ENCODE measurements around the gene MECP2. TPM values are rescaled to one million over a fixed set of nuclear protein-coding genes. Genes with fewer than 3 reads are reported as not detected.

MECP2 gene
- total RNA-seq, 3 donors from 2014 or later: 56.3 to 58.3 (median 57.8) TPM

DNA sequence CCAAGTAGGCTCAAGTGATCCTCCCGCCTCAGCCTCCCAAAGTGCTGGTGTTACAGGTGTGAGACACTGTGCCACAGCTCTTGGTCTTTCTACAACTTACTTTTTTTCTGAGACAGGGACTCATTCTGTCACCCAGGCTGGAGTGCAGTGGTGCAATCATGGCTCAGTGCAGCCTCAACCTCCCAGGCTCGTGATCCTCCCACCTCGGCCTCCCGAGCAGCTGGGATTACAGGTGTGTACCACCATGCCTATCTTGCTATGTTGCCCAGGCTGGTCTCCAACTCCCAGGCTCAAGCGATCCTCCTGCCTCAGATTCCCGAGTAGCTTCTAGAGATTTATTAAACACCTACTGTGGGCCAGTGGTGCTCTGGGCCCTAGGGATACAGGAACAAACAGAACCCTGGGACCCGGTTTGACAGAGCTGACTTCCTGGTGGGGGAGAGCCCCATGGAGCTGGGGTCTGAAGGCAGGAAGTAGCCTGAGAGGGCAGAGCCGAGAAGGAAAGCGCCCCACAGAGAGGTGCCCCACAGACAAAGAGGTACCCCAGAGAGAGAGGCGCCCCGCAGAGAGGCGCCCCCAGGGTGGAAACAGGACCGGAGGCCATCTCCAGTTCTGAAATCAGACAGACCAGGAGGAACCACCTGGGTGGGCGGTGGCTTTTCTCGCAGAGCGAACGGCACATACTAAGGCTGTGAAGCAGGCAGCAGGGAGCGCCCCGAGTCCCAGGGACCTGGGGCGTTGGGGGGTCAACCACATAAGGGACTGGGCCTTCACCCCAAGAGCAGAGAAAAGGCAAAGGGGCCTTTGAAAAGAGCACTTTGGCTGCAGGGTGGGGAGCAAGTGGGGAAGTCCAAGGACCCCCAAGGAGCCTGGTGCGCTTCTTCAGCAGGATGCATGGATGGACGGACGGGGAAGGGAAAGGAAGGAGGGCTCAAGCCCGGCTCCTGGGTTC lies 82.8 kb downstream of the MECP2 start:
- Histone ChIP-seq H3K9me3 (no peaks in the 10 kb centered on the region), H3K27me3 (peaks cover 4 to 59% of the 10 kb centered on the region in 2 donors), H3K4me3 (no peak overlapping the region), H3K36me3 (no peaks in the 10 kb centered on the region), H3K27ac (no peak overlapping the region), H3K4me1 (no peaks in the 10 kb centered on the region)
- DNase-seq (ENCODE audit: low spot score in 2 of 2): no peak
- TF ChIP-seq POLR2AphosphoS5 (IDR thresholded peaks at IDR 0.05) (no peak), POLR2A (IDR thresholded peaks at IDR 0.05) (no peak)
- TF ChIP-seq, protein P1, sequence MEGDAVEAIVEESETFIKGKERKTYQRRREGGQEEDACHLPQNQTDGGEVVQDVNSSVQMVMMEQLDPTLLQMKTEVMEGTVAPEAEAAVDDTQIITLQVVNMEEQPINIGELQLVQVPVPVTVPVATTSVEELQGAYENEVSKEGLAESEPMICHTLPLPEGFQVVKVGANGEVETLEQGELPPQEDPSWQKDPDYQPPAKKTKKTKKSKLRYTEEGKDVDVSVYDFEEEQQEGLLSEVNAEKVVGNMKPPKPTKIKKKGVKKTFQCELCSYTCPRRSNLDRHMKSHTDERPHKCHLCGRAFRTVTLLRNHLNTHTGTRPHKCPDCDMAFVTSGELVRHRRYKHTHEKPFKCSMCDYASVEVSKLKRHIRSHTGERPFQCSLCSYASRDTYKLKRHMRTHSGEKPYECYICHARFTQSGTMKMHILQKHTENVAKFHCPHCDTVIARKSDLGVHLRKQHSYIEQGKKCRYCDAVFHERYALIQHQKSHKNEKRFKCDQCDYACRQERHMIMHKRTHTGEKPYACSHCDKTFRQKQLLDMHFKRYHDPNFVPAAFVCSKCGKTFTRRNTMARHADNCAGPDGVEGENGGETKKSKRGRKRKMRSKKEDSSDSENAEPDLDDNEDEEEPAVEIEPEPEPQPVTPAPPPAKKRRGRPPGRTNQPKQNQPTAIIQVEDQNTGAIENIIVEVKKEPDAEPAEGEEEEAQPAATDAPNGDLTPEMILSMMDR (IDR thresholded peaks at IDR 0.05): no peak
- intact Hi-C loops (cut with DNase I; ENCODE audit: low total_unique reads): no loop called here

DNA sequence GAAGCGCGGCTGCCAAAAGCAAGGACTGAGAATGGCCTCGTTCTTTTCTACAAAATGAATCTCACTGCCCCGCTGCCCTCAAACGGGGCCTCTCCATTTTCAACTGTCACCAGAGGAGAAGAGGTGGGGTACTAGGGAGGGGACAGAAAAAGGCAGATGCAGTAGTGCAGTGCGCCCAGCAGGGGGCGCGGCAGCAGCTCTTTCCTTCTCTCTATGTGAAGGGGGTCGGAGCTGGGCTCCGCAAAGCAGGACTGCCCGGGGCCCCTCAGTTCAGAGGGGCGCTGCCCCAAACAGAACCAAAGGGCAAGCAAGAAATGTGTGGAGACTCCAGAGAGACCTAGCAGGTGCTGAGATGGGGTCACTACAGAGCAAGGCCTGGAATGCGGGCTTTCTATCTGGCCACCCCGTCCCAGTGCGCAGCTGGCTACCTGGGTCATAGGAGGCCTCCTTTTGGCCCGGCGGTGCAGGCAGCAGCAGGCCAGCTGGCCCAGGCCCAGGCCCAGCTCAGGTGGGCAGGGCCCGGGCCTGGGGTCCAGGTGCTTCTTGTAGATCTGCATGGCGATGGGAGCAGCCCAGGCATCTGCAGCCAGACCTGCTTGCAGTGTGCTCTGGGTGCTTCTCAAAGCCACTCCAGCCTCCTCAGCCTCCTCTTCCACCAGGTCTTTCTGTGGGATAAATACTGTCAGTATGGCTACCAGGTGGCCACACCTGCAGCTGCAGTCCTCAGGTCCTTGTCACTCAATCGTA lies 83.7 kb downstream of the MECP2 start:
- H3K4me1 ChIP-seq: no peaks in the 10 kb centered on the region
- peaks cover 4 to 59% of the 10 kb centered on the region in 2 donors for H3K27me3 ChIP-seq
- no peak overlapping the region for H3K4me3 ChIP-seq
- H3K9me3 ChIP-seq: no peaks in the 10 kb centered on the region
- no peak for DNase-seq (ENCODE audit: low spot score in 2 of 2)
- TF ChIP-seq, protein P1 (IDR thresholded peaks at IDR 0.05): peak; percentile 64 to 87 (median 79)
- TF ChIP-seq POLR2AphosphoS5 (IDR thresholded peaks at IDR 0.05) (no peak), POLR2A (IDR thresholded peaks at IDR 0.05) (no peak)
- no peaks in the 10 kb centered on the region for H3K36me3 ChIP-seq
- intact Hi-C loops (cut with DNase I; ENCODE audit: low total_unique reads): no loop called here
- peak overlapping the region; percentile 62 to 74 for H3K27ac ChIP-seq

DNA sequence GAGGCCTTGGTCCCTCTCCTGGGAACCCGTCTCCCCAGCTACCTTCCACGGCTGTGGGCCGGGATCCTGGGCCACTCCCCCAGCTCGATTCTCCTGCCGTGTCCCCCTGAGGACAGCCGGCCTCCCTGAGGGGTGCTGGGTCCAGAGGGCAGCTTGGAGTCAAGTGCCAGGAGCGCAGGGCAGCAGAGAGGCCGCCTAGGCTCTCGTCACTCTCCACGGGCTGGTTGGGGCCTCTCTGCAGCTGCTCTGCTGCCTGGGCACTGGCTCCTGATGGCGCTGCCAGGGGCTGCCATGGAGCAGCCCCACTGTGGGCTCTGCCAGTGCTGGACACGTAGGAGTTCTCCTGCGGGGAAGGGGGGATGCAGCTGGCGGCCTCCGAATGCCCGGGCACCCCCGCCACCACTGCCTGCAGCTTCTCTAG lies 84.5 kb downstream of the MECP2 start:
- Histone ChIP-seq H3K27me3 (peaks cover 4 to 59% of the 10 kb centered on the region in 2 donors), H3K27ac (peak overlapping the region; percentile 62 to 74), H3K4me3 (no peak overlapping the region), H3K36me3 (no peaks in the 10 kb centered on the region), H3K9me3 (no peaks in the 10 kb centered on the region), H3K4me1 (no peaks in the 10 kb centered on the region)
- TF ChIP-seq, protein P1 (IDR thresholded peaks at IDR 0.05): no peak
- TF ChIP-seq POLR2A (IDR thresholded peaks at IDR 0.05) (no peak), POLR2AphosphoS5 (IDR thresholded peaks at IDR 0.05) (no peak)
- intact Hi-C loops (cut with DNase I; ENCODE audit: low total_unique reads): no loop called here
- DNase-seq (ENCODE audit: low spot score in 2 of 2): no peak

DNA sequence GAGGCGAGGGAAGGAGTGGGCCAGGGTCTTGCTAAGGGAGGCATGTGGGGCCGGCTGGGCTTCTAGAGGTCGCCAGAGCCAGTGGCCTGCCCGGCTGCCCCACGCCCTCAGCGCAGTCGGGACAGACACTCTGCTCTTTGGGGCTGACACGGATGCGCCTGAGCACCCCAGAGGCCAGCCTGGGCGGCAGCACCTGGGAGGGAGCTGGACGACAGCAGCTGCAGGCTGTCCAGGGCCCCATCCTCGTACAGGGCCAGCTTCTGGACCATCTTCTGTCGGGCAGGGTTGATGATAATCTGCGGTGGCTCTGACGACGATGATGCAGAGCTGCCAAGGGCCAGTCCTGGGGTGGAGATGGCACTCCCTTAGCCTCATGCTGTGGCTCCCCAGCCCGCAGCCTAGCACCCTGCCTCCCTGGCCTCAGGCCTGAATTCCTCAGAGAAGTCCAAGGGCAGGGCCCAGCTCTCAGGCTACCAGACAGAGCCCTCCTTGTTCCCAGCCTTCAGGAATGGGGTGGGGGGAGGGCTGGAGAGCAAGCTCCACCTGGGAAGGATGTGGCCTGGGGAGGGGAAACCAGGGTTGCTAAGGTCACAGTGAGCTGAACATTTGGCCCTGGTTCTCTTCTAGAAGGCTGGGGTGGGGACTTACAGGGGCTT lies 85.1 kb downstream of the MECP2 start:
- DNase-seq (ENCODE audit: low spot score in 2 of 2): peak; percentile 54 to 71
- peaks cover 4 to 62% of the 10 kb centered on the region in 2 donors for H3K27me3 ChIP-seq
- H3K9me3 ChIP-seq: no peaks in the 10 kb centered on the region
- no peaks in the 10 kb centered on the region for H3K4me1 ChIP-seq
- no peaks in the 10 kb centered on the region for H3K36me3 ChIP-seq
- intact Hi-C loops (cut with DNase I; ENCODE audit: low total_unique reads): no loop called here
- TF ChIP-seq POLR2AphosphoS5 (IDR thresholded peaks at IDR 0.05): no peak
- TF ChIP-seq, protein P1 (IDR thresholded peaks at IDR 0.05): no peak
- TF ChIP-seq POLR2A (IDR thresholded peaks at IDR 0.05): no peak
- H3K4me3 ChIP-seq: no peak overlapping the region
- peak overlapping the region; percentile 62 to 74 for H3K27ac ChIP-seq

All from breast epithelium (tissue), 4 donors.